A549 treated with Hydrocortisone at 1 μM for 4 hours (cell line): ENCODE measurements around the gene NUDT3. TPM values are rescaled to one million over a fixed set of nuclear protein-coding genes. Genes with fewer than 3 reads are reported as not detected.

ENCODE experiments used
- total RNA-seq: library from RNA; stranded (reverse); fragments of 200-300 nt; extraction: Qiagen RNA extraction; gene quantifications from 5 replicates; pipeline ENCODE4 v1.2.3, GENCODE V29; 2022

The NUDT3 gene
- 5.6 to 8.8 TPM (median 6.1 TPM) in 5 replicates for total RNA-seq

GRCh38 chr6:34392497-34393190 is at the start of gene NUDT3:
NUDT3 (minus strand) TSS chr6:34392669; CDS start chr6:34392362, 307 bp downstream.

GRCh38 chr6:34425498-34426410 is 33.3 kb upstream of the NUDT3 start, which contains the start of gene RPS10:
RPS10 (minus strand) TSS chr6:34426069; CDS start chr6:34425221, 848 bp downstream.

GRCh38 chr6:34248727-34249468 is 143.6 kb downstream of the NUDT3 start, which contains the start of gene SMIM29:
SMIM29 (minus strand) TSS chr6:34249006; CDS start chr6:34247791, 1,215 bp downstream.

GRCh38 chr6:34236443-34237315 is 155.8 kb downstream of the NUDT3 start, which contains the start of gene HMGA1:
HMGA1 (plus strand) TSS chr6:34236873; CDS start chr6:34240781, 3,908 bp downstream.

Other genes starting within 250 kb of the NUDT3 start
- gene GRM4, start 246.6 kb downstream of the NUDT3 start, total RNA-seq: 0.09 to 0.21 TPM (median 0.13 TPM) in 5 replicates
- gene HMGA1, start 155.8 kb downstream of the NUDT3 start, total RNA-seq: 422 to 571 TPM (median 500 TPM) in 5 replicates
- gene SMIM29, start 143.7 kb downstream of the NUDT3 start, total RNA-seq: 16.6 to 23.2 TPM (median 20.6 TPM) in 5 replicates
- 1,829 to 2,220 TPM (median 2,047 TPM) in 5 replicates for gene RPS10, start 33.4 kb upstream of the NUDT3 start, total RNA-seq
- gene PACSIN1, start 73.4 kb upstream of the NUDT3 start, total RNA-seq: 0.05 to 0.14 TPM (median 0.07 TPM) in 5 replicates
- 1.4 to 2.0 TPM (median 1.9 TPM) in 5 replicates for gene SPDEF, start 163.7 kb upstream of the NUDT3 start, total RNA-seq